Renal cortical epithelial cell (primary cell): ENCODE data around the gene CCDC120. TPM values are rescaled to one million over a fixed set of nuclear protein-coding genes. Genes with fewer than 3 reads are reported as not detected.

Experiments
- DNase-seq: peaks from one replicate; pipeline ENCODE4 v3.0.0-alpha.2; 2011; ENCODE audit warnings: low read depth
- total RNA-seq: library from RNA; depleted of rRNA; stranded (reverse); fragments of >200 nt; gene quantifications from 2 replicates; pipeline ENCODE4 v1.2.3, GENCODE V29; 2014

CCDC120 gene
- total RNA-seq, 1 donor from 2014 or later, result 5.5 TPM

GRCh38 chrX:49101629-49101984 is 42.8 kb downstream of the CCDC120 start:
- no peak for DNase-seq

DNA sequence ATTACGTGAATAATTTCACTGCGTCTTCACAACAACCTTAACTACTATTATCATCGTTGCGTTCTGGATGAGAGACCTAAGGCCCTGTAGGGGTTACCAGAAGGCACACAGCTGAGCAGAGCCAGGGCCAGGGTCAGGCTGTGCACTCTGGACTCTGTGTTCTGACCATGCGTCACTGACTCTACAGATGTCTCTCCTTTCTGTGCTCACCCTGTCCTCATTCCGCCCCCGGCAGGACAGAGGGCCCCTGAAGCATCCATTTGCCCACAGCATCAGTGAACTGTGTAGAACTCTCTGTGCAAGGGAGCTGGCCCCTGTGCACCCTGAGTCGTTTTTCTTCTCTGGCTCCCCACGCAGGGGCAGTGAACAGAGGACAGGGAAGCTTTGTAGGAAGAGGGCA is 43.4 kb downstream of the CCDC120 start:
- DNase-seq, result no peak

GRCh38 chrX:49103637-49104036 is 44.8 kb downstream of the CCDC120 start:
- DNase-seq, result no peak

DNA sequence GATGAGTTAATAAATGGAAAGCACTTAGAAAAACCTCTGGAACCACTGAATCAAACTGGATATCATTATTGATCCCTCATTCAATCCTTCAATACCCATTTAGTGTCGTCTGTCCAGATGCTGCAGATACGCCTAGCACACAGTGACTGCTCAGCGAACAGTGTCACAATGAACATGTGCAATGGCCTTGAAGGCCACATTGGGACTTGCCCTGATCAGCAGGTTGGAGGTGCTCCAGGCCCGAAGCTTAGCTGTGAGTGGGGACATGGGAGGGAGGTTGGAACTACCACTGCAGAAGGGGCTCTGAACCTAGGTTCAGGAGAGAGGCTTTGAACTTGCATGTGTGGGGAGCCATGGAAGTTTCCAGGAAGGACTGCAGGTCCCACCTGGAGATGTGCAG is 47.5 kb downstream of the CCDC120 start:
- DNase-seq, result no peak

GRCh38 chrX:49106930-49107329 is 48.1 kb downstream of the CCDC120 start:
- DNase-seq, result peak; percentile 38

DNA sequence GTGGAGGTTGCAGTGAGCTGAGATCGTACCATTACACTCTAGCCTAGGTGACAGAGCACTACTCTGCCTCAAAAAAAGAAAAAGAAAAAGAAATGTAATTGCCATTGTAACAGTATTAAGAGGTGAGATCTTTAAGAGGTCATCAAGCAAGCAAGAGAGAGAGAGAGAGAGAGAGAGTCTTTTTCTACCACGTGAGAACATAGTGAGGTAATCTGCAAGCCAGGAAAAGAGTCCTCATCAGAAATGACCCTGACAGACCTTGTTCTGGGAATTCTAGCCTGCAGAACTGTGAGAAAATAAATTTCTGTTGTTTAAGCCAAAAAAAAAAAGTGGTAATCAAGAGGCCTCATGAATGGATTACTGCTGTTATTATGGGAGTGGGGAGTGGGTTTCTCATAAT is 49.8 kb downstream of the CCDC120 start:
- no peak for DNase-seq

DNA sequence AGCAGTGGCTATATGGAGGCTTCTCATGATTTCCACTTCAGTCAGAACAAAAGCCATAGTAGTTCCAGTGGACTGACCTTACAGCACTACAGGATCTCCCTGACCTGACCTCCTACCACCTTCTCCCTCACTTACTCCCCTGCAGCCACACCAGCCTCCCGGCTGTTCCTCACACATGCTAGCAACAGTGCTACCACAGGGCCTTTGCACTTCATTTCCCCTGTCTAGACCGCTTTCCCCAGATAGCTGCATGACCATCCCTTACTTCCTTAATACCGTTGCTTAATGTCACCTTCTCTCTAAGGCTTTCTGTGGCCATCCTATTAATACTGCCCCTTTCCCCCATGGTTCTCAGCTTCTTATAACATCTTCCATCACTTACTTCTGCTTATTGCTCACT is 51.6 kb downstream of the CCDC120 start:
- no peak for DNase-seq

GRCh38 chrX:49111791-49112190 is 53.0 kb downstream of the CCDC120 start:
- DNase-seq, result no peak

DNA sequence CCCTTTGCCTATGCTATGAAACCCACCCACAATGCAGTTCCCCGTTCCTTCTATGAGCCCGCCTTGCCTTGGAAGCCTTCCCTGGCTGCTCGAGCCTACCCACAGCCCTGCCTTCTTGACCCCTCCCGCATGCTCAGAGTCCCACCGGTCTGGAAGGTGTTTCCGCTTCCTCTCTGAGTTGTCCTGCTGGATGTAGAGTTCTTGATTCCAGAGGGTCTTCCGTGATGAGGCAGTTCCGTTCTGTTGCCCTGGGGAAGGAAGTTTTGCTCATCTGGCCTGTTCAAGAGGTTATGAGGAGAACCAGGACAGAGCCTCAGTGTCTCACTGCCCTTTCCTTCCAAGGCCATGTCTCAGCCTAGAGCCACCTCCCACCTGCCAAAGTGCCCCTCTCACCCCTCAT is 57.3 kb downstream of the CCDC120 start:
- no peak for DNase-seq

- DNase-seq, result no peak
Measured at GRCh38 chrX:49116716-49117115, 57.9 kb downstream of the CCDC120 start.

GRCh38 chrX:49117581-49117980 is 58.8 kb downstream of the CCDC120 start:
- DNase-seq, result no peak

Other genes starting within 250 kb of the CCDC120 start
- gene ERAS, start 232.5 kb upstream of the CCDC120 start, total RNA-seq, result 0.20 TPM in 1 of 2 replicates, not detected in the other
- 2.6 and 3.6 TPM in 2 replicates for gene PCSK1N, start 223.4 kb upstream of the CCDC120 start, total RNA-seq
- gene TIMM17B, start 161.2 kb upstream of the CCDC120 start, total RNA-seq, result 23.7 and 63.7 TPM in 2 replicates
- gene PQBP1, start 161.1 kb upstream of the CCDC120 start, total RNA-seq, result 46.8 and 60.3 TPM in 2 replicates
- 24.8 and 34.1 TPM in 2 replicates for gene SLC35A2, start 147.4 kb upstream of the CCDC120 start, total RNA-seq
- 14.1 and 17.2 TPM in 2 replicates for gene PIM2, start 140.0 kb upstream of the CCDC120 start, total RNA-seq
- gene OTUD5, start 101.4 kb upstream of the CCDC120 start, total RNA-seq, result 37.2 and 61.6 TPM in 2 replicates
- gene KCND1, start 87.2 kb upstream of the CCDC120 start, total RNA-seq, result 7.1 and 14.0 TPM in 2 replicates
- 29.0 and 40.7 TPM in 2 replicates for gene GRIPAP1, start 56.7 kb upstream of the CCDC120 start, total RNA-seq
- gene TFE3, start 15.6 kb upstream of the CCDC120 start, total RNA-seq, result 30.6 and 72.0 TPM in 2 replicates
- gene PRAF2, start 15.0 kb downstream of the CCDC120 start, total RNA-seq, result 4.3 and 9.4 TPM in 2 replicates
- gene WDR45, start 20.9 kb downstream of the CCDC120 start, total RNA-seq, result 39.8 and 62.7 TPM in 2 replicates
- gene GPKOW, start 64.7 kb downstream of the CCDC120 start, total RNA-seq, result 21.5 and 26.2 TPM in 2 replicates
- gene MAGIX, start 103.8 kb downstream of the CCDC120 start, total RNA-seq, result 5.3 and 8.5 TPM in 2 replicates
- 10.4 and 13.4 TPM in 2 replicates for gene PLP2, start 112.9 kb downstream of the CCDC120 start, total RNA-seq
- gene PRICKLE3, start 127.4 kb downstream of the CCDC120 start, total RNA-seq, result 6.9 and 14.2 TPM in 2 replicates
- 0.10 and 0.52 TPM in 2 replicates for gene SYP, start 141.2 kb downstream of the CCDC120 start, total RNA-seq
- 0.05 TPM in 1 of 2 replicates, not detected in the other for gene CACNA1F, start 174.3 kb downstream of the CCDC120 start, total RNA-seq
- gene CCDC22, start 176.5 kb downstream of the CCDC120 start, total RNA-seq, result 12.6 and 14.2 TPM in 2 replicates
- gene FOXP3, start 205.7 kb downstream of the CCDC120 start, total RNA-seq, result 0.05 TPM in 1 of 2 replicates, not detected in the other
- 1.6 and 12.4 TPM in 2 replicates for gene PPP1R3F, start 210.8 kb downstream of the CCDC120 start, total RNA-seq
- gene GAGE10, start 244.6 kb downstream of the CCDC120 start, total RNA-seq, result not detected in 2 replicates